Fibroblast of the aortic adventitia (primary cell): ENCODE results near the gene WDR27. TPM values are rescaled to one million over a fixed set of nuclear protein-coding genes. Genes with fewer than 3 reads are reported as not detected.

ENCODE experiments used
- DNase-seq: peaks from one replicate; pipeline ENCODE4 v3.0.0-alpha.2; 2010; ENCODE audit warnings: low read depth
- H3K4me3 ChIP-seq: 2 replicates; pipeline ENCODE4 v1.5.1; 2011; ENCODE audit warnings: low read depth, mild to moderate bottlenecking, control low read depth, low read length, moderate library complexity
- total RNA-seq: library from RNA; depleted of rRNA; stranded (reverse); fragments of >200 nt; gene quantifications from 2 replicates; pipeline ENCODE4 v1.2.3, GENCODE V29; 2012; ENCODE audit warnings: low replicate concordance
- TF ChIP-seq, protein P1 (sequence below): IDR thresholded peaks from 2 replicates; pipeline ENCODE4 v1.5.1; 2011; ENCODE audit warnings: mild to moderate bottlenecking, low read length, control low read depth, inconsistent platforms; ENCODE audit not compliant: insufficient read depth

WDR27 gene
- total RNA-seq, 1 donor: 19.9 TPM

DNA sequence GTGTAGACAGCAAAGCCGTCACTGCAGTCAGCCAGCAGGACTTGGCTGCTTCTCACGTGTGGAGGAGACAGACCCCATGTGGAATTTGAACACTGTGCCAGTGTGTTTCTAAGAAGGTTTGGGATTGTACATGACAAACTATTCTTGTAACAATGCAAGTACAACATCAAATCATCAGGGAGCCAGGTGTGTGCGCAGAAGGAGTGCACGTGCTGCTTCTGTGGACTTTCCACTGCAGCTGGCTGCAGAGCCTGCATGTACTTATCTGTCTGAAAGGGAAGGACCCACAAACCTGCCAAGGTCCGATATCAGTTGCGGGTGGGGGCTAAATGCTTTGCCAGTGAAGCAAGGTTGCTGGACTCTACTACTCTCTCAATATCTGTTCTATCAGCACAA lies 211.6 kb downstream of the WDR27 start:
- TF ChIP-seq, protein P1, sequence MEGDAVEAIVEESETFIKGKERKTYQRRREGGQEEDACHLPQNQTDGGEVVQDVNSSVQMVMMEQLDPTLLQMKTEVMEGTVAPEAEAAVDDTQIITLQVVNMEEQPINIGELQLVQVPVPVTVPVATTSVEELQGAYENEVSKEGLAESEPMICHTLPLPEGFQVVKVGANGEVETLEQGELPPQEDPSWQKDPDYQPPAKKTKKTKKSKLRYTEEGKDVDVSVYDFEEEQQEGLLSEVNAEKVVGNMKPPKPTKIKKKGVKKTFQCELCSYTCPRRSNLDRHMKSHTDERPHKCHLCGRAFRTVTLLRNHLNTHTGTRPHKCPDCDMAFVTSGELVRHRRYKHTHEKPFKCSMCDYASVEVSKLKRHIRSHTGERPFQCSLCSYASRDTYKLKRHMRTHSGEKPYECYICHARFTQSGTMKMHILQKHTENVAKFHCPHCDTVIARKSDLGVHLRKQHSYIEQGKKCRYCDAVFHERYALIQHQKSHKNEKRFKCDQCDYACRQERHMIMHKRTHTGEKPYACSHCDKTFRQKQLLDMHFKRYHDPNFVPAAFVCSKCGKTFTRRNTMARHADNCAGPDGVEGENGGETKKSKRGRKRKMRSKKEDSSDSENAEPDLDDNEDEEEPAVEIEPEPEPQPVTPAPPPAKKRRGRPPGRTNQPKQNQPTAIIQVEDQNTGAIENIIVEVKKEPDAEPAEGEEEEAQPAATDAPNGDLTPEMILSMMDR: no peak
- peak; percentile 78 for DNase-seq

DNA sequence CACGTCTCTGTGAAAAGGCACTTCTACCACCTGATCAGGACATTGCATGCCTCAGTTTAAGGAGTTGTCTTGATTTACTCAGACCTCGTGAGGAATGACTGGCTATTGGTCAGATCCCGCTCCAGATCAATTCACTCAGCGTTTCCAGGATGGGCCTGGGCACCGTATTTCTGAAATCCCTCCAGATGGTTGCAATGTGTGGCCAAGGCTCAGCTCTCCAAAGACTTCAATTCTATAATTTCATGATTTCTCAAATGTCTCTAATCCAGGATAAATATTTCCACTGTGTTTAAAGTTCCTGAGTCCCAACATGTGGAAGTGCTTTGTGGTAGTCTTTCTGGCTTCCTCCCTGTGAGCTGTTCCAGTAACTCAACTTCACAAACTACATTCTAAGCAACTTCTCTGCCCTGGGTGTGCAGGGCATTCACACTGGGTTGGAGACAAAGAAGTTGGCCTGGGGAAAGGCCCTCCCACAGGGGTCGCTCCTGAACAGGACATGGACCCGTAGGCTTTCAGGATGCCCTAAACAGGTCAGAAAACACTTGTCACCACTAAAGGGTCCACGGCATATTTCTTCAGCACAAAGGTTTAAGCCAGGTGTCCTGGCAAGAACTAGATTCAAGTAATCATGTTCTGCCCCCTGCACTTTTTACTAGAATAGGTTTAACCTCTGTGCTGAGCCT lies 212.1 kb downstream of the WDR27 start:
- DNase-seq: peak; percentile 75
- TF ChIP-seq, protein P1: no peak
- no peak overlapping the region for H3K4me3 ChIP-seq

More for the DNA sequence above, 211.6 kb downstream of the WDR27 start:
- no peak overlapping the region for H3K4me3 ChIP-seq

DNA sequence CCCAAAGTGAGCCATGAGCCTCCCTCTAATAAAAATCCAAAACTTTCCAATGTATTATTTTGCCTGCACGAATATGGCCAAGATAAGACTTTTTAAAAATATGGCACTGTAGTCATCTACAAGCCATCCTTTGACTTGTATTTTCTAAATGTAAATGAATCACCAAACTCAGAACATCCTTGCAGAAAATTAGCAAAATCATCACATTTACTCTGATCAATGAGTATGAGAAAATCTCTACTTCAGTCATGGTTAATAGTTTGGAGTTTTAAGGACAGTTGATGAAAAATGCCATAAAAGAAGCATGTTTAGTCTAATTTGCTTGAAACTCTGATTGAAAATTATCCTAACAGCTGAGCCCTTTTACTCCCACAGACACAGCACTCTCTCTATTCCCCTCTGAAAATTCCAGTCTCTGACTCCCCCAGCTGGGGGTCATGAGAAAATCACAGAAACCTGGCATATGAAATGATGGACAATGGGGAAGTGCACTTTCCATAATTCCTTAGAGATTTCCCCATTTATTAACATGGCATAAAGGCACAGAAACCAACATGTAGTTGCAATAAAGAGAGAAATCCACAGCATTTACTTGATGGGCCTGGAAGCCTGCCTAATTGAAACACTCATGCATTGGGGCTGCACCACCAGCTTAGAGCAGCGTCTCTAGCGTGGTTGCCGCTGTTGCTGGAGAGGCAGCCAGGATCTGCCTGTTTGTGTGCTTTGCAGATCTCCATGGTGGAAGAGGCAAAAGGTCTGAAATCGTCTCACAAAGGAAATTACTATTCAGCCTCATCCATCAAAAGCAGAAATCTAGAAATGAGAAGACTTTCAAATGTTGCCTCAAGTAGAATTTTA lies 214.0 kb downstream of the WDR27 start:
- TF ChIP-seq, protein P1: no peak
- DNase-seq: peak; percentile 12
- no peak overlapping the region for H3K4me3 ChIP-seq

DNA sequence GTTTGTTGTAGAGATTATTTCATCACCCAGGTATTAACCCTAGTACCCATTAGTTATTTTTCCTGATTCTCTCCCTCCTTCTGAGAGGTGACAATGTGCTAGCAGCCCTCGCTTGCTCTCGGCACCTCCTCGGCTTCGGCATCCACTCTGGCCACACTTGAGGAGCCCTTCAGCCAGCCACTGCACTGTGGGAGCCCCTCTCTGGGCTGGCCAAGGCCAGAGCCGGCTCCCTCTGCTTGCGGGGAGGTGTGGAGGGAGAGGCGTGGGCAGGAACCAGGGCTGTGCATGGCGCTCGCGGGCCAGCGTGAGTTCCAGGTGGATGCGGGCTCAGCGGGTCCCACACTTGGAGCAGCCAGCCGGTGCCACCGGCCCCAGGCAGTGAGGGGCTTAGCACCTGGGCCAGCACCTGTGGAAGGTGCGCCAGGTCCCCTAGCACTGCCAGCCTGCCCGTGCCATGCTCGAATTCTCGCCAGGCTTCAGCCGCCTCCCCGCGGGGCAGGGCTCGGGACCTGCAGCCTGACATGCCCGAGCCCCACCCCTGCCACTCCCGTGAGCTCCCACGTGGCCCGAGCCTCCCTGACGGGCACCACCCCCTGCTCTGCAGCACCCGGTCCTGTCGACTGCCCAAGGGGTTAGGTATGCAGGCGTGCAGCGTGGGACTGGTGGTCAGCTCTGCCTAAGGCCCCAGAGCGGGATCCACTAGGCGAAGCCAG lies 221.9 kb downstream of the WDR27 start:
- no peak overlapping the region for H3K4me3 ChIP-seq
- TF ChIP-seq, protein P1: no peak
- no peak for DNase-seq

DNA sequence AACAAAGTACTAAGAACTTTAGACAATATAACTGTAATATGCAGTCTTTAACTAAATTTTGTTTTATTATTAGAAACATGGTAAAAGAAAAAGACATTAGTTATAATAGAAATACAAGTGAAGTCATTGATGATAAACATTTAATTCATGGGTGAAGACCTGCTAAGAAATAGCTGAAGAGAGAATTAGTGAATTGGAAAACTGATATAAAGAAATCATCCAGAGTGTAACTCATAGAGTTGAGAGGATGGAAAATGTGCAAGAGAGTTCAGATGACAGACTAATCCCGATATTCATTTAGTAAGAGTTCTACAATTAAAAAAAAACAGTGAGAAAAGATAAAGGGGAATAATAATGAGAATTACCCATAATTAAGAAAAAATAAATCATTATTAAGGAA lies 227.5 kb downstream of the WDR27 start:
- DNase-seq: no peak
- H3K4me3 ChIP-seq: no peak overlapping the region
- TF ChIP-seq, protein P1: no peak

DNA sequence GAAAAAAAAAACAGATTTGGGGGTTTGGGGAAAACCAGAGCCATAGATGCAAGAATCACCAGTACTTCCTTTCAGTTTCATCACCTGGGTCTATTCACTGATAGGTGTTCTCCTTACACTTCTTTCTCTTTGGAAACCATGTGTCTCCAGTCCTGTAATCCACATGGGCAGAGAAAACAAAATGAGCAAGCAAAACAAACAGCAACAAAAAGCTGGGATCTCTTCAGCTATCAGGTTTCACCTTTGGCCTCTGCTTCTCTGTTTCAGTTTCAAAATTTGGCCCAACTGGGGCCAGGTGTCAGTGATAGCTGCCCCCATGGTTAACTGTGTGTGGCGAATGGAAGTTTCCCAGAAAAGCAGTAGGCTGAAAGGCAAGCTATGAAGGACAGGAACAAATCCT lies 228.2 kb downstream of the WDR27 start:
- no peak for DNase-seq
- TF ChIP-seq, protein P1: no peak
- no peak overlapping the region for H3K4me3 ChIP-seq
